Mesendoderm (in vitro differentiated cells): Measurements from ENCODE around the gene NCF1.
"Not testable (repeated sequence)": the region's sequence is repeated elsewhere in the genome, so short reads cannot be mapped to it uniquely, and the experiment has no call there.

Source experiments
- DNase-seq: peaks from one replicate; pipeline ENCODE4 v3.0.0; 2013
- H2AK5ac ChIP-seq: 2 replicates; pipeline ENCODE4 v1.6.1; 2013; ENCODE audit warnings: low read length, inconsistent platforms
- H2BK120ac ChIP-seq: 2 replicates; pipeline ENCODE4 v1.6.1; 2013; ENCODE audit warnings: low read depth, mild to moderate bottlenecking, low read length, moderate library complexity, mixed read lengths
- H2BK15ac ChIP-seq: replicated peaks from 2 replicates; pipeline ENCODE4 v1.6.1; 2013; ENCODE audit warnings: low read depth, mild to moderate bottlenecking, moderate library complexity
- H2BK5ac ChIP-seq: 2 replicates; pipeline ENCODE4 v1.6.1; 2013; ENCODE audit warnings: low read length, inconsistent platforms
- H3K18ac ChIP-seq: 2 replicates; pipeline ENCODE4 v1.6.1; 2013; ENCODE audit warnings: mild to moderate bottlenecking, low read length, mixed read lengths
- H3K23ac ChIP-seq: one replicate; pipeline ENCODE4 v1.6.1; 2013; ENCODE audit warnings: low read length
- H3K27ac ChIP-seq: 2 replicates; pipeline ENCODE4 v1.5.1; 2013; ENCODE audit warnings: low read depth, mild to moderate bottlenecking, inconsistent platforms, low read length, moderate library complexity
- H3K27me3 ChIP-seq: 2 replicates; pipeline ENCODE4 v1.6.1; 2013; ENCODE audit warnings: low read length, control low read depth, mild to moderate bottlenecking, inconsistent platforms; ENCODE audit not compliant: insufficient read depth, poor library complexity
- H3K36me3 ChIP-seq: 2 replicates; pipeline ENCODE4 v1.6.1; 2013; ENCODE audit warnings: low read length, inconsistent platforms; ENCODE audit not compliant: control insufficient read depth, insufficient read depth
- H3K4ac ChIP-seq: one replicate; pipeline ENCODE4 v1.6.1; 2013; ENCODE audit warnings: low read depth, mild to moderate bottlenecking, low read length, moderate library complexity
- H3K4me1 ChIP-seq: 2 replicates; pipeline ENCODE4 v1.6.1; 2013; ENCODE audit warnings: low read depth, low read length, inconsistent platforms; ENCODE audit not compliant: control insufficient read depth
- H3K4me2 ChIP-seq: 2 replicates; pipeline ENCODE4 v1.6.1; 2013; ENCODE audit warnings: low read length
- H3K4me3 ChIP-seq: 2 replicates; pipeline ENCODE4 v1.5.1; 2013; ENCODE audit warnings: mild to moderate bottlenecking, low read length
- H3K56ac ChIP-seq: one replicate; pipeline ENCODE4 v1.6.1; 2013; ENCODE audit warnings: low read length
- H3K79me1 ChIP-seq: 2 replicates; pipeline ENCODE4 v1.6.1; 2013; ENCODE audit warnings: low read length, inconsistent platforms
- H3K79me2 ChIP-seq: 2 replicates; pipeline ENCODE4 v1.6.1; 2013; ENCODE audit warnings: mild to moderate bottlenecking, low read length; ENCODE audit not compliant: control insufficient read depth, insufficient read depth
- H3K9ac ChIP-seq: 2 replicates; pipeline ENCODE4 v1.6.1; 2013; ENCODE audit warnings: low read length, inconsistent platforms
- H4K5ac ChIP-seq: one replicate; pipeline ENCODE4 v1.6.1; 2013; ENCODE audit warnings: low read length
- H4K8ac ChIP-seq: one replicate; pipeline ENCODE4 v1.6.1; 2013; ENCODE audit warnings: low read depth, mild to moderate bottlenecking, control low read depth, low read length, moderate library complexity
- WGBS: extraction: QIAGEN DNeasy Blood & Tissue Kit; methylation state at CpG from one replicate; pipeline ENCODE4 v1.1.7; 2013; ENCODE audit warnings: low lambda C conversion rate, missing lambda C conversion rate; ENCODE audit not compliant: insufficient coverage; ENCODE audit errors: extremely low coverage; 5-methylcytosine and 5-hydroxymethylcytosine counted together

NCF1 gene

DNA sequence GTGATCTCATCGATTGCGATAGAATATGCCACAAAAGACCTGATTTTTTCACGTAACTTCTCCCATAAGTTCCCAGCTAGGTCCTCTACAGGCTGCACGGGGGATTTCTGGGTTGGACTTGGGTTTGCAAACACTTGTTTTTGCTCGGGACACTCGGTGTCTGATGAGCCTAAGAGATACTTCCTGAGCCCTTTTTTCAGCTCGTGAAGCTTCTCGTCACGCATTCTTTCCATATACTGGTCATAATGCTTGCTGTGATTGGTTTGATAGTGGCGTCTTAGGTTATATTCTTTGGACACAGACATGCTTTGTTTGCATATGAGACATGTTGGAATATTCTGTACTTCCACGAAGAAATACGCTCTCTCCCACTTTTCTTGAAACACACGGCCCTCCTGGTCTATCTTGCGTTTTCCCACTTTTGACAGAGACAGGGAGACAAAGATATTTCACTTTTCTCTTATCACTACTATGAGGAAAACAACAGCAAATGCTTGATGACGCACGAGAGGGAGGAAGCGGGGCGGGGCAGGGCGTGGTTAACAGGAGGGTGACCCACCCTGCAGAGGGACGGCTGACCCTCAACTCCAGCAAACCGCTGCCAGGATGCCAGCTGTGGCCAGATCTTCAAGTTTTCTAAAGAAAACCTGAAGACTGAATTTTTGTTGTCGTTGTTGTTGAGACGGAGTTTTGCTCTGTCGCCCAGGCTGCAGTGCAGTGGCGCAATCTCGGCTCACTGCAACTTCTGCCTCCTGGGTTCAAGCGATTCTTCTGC, 24.2 kb downstream of the NCF1 start:
- H2BK15ac ChIP-seq, result not testable (repeated sequence)
- no CpG with 5 or more reads among the region's 27 CpGs for WGBS

DNA sequence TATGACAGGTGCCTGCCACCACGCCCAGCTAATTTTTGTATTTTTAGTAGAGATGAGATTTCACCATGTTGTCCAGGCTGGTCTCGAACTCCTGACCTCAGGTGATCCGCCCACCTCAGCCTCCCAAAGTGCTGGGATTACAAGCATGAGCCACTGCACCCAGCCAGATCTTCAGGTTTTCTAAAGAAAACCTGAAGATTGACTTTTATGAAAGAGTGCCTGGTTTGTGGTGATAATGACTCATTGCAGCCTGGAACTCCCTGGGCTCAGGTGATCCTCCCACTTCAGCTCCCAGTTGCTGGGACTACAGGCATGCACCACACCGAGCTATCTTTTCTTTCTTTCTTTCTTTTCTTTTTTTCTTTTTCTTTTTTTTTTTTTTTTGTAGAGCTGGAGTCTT, 24.8 kb downstream of the NCF1 start:
- not testable (repeated sequence) for H4K8ac ChIP-seq, H3K4ac ChIP-seq, H3K4me3 ChIP-seq, H3K27me3 ChIP-seq, H2BK15ac ChIP-seq, H3K4me2 ChIP-seq, H3K79me1 ChIP-seq, H3K56ac ChIP-seq, H3K18ac ChIP-seq, H3K36me3 ChIP-seq, H3K23ac ChIP-seq, H3K9ac ChIP-seq, H2AK5ac ChIP-seq, H3K4me1 ChIP-seq, DNase-seq, H2BK5ac ChIP-seq, H4K5ac ChIP-seq, H3K79me2 ChIP-seq, H3K27ac ChIP-seq, H2BK120ac ChIP-seq
- WGBS, result no CpG with 5 or more reads among the region's 4 CpGs

More for the DNA sequence above, 24.2 kb downstream of the NCF1 start:
- H3K4me2 ChIP-seq, H3K36me3 ChIP-seq, H4K8ac ChIP-seq, H3K27me3 ChIP-seq, H3K27ac ChIP-seq, H2AK5ac ChIP-seq, H3K4me3 ChIP-seq, H4K5ac ChIP-seq, H2BK120ac ChIP-seq, H3K4ac ChIP-seq, H3K18ac ChIP-seq, H3K79me2 ChIP-seq, H3K23ac ChIP-seq, H3K9ac ChIP-seq, DNase-seq, H3K79me1 ChIP-seq, H2BK5ac ChIP-seq, H3K56ac ChIP-seq, H3K4me1 ChIP-seq: not testable (repeated sequence)

GRCh38 chr7:74815882-74816281, 42.1 kb downstream of the NCF1 start:
- H3K4ac ChIP-seq, H3K4me3 ChIP-seq: not testable (repeated sequence)
- WGBS, result no CpG with 5 or more reads among the region's 3 CpGs

GRCh38 chr7:74820146-74820805, 46.5 kb downstream of the NCF1 start:
- not testable (repeated sequence) for H2AK5ac ChIP-seq, H3K27me3 ChIP-seq, H4K5ac ChIP-seq, H3K18ac ChIP-seq, H3K23ac ChIP-seq, H2BK120ac ChIP-seq, H3K9ac ChIP-seq, DNase-seq, H3K79me2 ChIP-seq, H2BK5ac ChIP-seq, H3K4me3 ChIP-seq, H3K79me1 ChIP-seq, H3K4ac ChIP-seq, H2BK15ac ChIP-seq, H3K4me2 ChIP-seq, H3K56ac ChIP-seq, H3K4me1 ChIP-seq, H4K8ac ChIP-seq, H3K36me3 ChIP-seq, H3K27ac ChIP-seq
- no CpG with 5 or more reads among the region's 23 CpGs for WGBS

More at GRCh38 chr7:74815882-74816281, 42.1 kb downstream of the NCF1 start:
- H3K79me1 ChIP-seq, H3K18ac ChIP-seq, H4K5ac ChIP-seq, DNase-seq, H2BK120ac ChIP-seq, H3K9ac ChIP-seq, H3K79me2 ChIP-seq, H3K36me3 ChIP-seq, H2BK5ac ChIP-seq, H3K4me1 ChIP-seq, H3K4me2 ChIP-seq, H3K27ac ChIP-seq, H3K56ac ChIP-seq, H4K8ac ChIP-seq, H3K27me3 ChIP-seq, H2AK5ac ChIP-seq, H2BK15ac ChIP-seq, H3K23ac ChIP-seq: not testable (repeated sequence)

DNA sequence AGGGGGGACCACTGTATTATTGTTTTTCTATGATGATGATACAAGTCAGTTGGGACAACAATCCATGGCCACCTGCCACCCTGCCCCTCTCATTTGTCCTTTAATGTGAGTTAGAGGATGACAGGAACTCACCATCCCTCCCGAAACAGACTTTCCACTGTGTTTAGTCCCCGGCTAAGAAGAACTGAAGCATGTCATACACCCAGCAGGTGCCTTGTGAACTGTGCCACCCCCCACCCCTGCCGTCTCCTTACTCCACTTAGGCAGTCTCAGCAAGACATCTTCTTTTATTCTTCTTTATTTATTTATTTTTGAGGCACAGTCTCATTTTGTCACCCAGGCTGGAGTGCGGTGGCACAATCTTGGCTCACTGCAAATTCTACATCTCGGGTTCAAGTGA, 47.4 kb downstream of the NCF1 start:
- not testable (repeated sequence) for H3K4me3 ChIP-seq, H3K4me2 ChIP-seq, H3K36me3 ChIP-seq, H3K27me3 ChIP-seq, H3K23ac ChIP-seq, H3K4me1 ChIP-seq, H3K79me1 ChIP-seq, H4K8ac ChIP-seq, H3K9ac ChIP-seq, H3K27ac ChIP-seq, H3K56ac ChIP-seq, H3K18ac ChIP-seq, DNase-seq, H2AK5ac ChIP-seq, H3K79me2 ChIP-seq, H2BK15ac ChIP-seq, H4K5ac ChIP-seq, H2BK120ac ChIP-seq, H3K4ac ChIP-seq, H2BK5ac ChIP-seq
- WGBS, result no CpG with 5 or more reads among the region's 5 CpGs
